ENCODE data around the gene PTPN3.
"Not testable (repeated sequence)": the region's sequence is repeated elsewhere in the genome, so short reads cannot be mapped to it uniquely, and the experiment has no call there.

PTPN3 gene

DNA sequence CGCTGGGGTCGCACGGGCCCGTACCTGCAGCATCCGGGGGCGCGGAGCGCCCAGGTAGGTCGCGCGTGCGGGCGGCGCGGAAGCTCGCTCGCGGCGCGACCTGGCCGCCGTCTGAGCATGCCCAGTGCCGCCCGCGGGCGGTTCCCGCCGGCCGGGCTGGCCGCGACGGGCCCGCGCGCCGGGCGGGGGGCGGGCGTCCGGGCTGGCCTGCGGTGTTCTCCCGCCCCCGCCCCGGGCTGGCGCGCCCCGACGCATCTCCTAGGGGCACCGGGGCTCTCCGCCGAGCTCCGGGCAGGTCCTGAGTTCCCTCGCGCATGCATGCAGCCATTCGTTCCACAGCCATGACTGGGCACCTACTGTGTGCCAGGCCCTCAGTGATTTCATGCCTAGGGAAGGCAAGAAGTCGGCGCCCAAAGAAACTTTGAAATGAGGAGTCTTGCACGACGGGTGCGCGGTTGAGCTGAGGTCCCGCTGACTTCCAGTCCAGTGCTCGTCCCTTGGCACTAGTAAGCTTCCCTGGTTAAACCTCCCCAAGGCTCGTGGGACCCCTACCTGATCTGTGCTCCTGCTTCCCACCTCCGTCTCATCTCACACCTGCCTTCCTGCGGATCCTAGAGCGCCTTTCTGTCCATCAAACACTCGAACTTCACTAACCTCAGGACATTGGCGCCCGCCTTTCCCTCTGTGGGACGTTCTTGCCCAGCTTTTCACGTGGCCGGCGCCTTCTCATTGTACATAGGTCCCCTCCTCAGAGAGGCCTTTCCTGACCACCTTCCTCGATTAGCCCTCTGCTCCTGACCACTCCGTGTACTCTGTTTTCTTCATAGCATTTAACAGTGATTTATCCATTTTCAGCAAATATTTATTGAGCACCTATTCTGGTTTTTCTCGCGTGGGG lies at the start of gene PTPN3:
Gene PTPN3 (minus strand): TSS at position 113 of the 898 bp plus-strand sequence. CDS start 34,873 bp downstream, outside the sequence.
- no peak for DNase-seq (ENCODE audit: low read depth)
- H3K4me3 ChIP-seq (ENCODE audit: low read depth, low read length) = peak within 1 kb of the TSS; percentile 56
- no peak for TF ChIP-seq CTCF (conservative IDR thresholded peaks at IDR 0.05; ENCODE audit: low read depth, low read length)

- H3K4me3 ChIP-seq (ENCODE audit: low read depth, low read length); DNase-seq (ENCODE audit: low read depth): not testable (repeated sequence)
Measured at GRCh38 chr9:109544954-109545353, 46.8 kb upstream of the PTPN3 start.

GRCh38 chr9:109542922-109543321 lies 44.8 kb upstream of the PTPN3 start:
- peak; percentile 15 for DNase-seq (ENCODE audit: low read depth)
- no peak for TF ChIP-seq CTCF (conservative IDR thresholded peaks at IDR 0.05; ENCODE audit: low read depth, low read length)
- H3K4me3 ChIP-seq (ENCODE audit: low read depth, low read length) = no peak overlapping the region

GRCh38 chr9:109538346-109538745 lies 40.2 kb upstream of the PTPN3 start:
- TF ChIP-seq CTCF (conservative IDR thresholded peaks at IDR 0.05; ENCODE audit: low read depth, low read length) = no peak
- no peak for DNase-seq (ENCODE audit: low read depth)
- H3K4me3 ChIP-seq (ENCODE audit: low read depth, low read length) = no peak overlapping the region

- no peak for DNase-seq (ENCODE audit: low read depth)
- no peak overlapping the region for H3K4me3 ChIP-seq (ENCODE audit: low read depth, low read length)
- TF ChIP-seq CTCF (conservative IDR thresholded peaks at IDR 0.05; ENCODE audit: low read depth, low read length) = no peak
Measured at GRCh38 chr9:109537288-109537687, 39.2 kb upstream of the PTPN3 start.

DNA sequence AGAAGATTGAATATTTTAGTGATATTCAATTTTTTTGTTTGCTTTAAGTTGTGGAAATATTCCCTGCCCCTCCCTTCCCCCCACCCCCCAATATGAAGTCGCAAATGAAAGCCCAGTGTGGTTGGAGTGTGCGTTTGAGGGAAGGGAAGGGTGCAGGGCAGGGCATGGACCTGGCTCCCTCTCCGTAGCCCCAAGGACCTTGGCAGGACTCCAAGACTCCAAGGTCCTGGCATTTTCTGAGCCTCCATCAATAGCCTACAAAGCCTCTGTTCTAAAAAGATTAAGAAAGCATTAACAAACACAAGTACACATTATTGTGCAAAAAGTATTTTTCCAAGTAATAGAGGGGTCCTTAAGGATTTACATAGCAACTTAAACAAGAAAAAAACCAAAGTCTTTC lies 38.8 kb upstream of the PTPN3 start:
- H3K4me3 ChIP-seq (ENCODE audit: low read depth, low read length) = no peak overlapping the region
- no peak for DNase-seq (ENCODE audit: low read depth)
- TF ChIP-seq CTCF (conservative IDR thresholded peaks at IDR 0.05; ENCODE audit: low read depth, low read length) = no peak

DNA sequence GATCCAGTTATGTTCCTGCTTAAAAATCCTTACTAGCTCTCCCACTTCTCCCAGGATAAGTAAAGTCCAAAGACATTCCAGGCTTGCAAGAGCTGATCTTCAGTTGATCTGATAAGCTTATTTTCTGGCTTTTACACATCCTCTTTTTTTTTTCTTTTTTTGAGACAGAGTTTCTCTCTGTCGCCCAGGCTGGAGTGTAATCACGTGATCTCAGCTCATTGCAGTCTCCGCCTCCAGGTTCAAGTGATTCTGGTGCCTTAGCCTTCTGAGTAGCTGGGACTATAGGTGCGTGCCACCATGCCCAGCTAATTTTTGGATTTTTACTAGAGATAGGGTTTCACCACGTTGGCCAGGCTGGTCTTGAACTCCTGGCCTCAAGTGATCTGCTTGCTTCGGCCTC lies 37.3 kb upstream of the PTPN3 start:
- no peak for TF ChIP-seq CTCF (conservative IDR thresholded peaks at IDR 0.05; ENCODE audit: low read depth, low read length)
- no peak for DNase-seq (ENCODE audit: low read depth)
- no peak overlapping the region for H3K4me3 ChIP-seq (ENCODE audit: low read depth, low read length)

All from choroid plexus epithelial cell (primary cell).